GM19023 (cell line): ENCODE measurements around the gene ARMC5.
"Not testable (repeated sequence)": the region's sequence is repeated elsewhere in the genome, so short reads cannot be mapped to it uniquely, and the experiment has no call there.

Experiments used
- ATAC-seq: cut with Tn5 transposase; IDR thresholded peaks from one replicate; pipeline ENCODE4 v1.9.1; 2021; ENCODE audit warnings: mild to moderate bottlenecking, moderate library complexity; ENCODE audit not compliant: unreplicated experiment

ARMC5 gene

DNA sequence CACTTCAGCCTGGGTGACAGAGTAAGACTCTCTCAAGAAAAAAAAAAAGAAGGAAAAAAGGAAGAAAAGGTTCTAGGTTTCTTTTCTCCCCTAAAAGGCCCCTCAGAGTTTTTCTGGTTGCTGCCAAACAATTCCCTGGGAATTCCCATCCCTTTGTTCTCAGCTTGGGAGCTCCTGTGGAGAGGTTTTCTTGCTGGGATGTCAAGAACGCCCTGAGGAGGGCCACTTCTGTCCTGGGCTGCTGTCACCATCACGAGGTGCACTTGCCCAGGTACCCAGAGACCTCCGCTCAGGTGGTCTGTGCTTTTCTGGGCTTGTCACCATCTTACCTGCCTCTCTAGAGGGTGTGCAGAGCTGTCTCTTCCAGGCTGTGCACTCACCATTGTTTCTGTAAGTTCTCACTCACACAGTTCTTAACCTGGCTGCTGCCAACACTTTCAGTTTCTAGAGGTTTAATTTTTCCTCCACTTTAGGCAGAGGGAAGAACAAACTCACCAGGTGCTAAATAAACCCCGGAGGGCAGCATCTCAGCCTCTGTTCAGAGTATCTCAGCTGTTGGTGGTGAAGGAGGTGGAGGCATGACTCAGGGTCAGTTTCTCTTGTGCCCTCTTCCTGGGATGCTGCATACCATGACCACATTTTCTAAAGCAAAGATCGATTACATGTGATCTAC lies 28.8 kb upstream of the ARMC5 start:
- no peak for ATAC-seq

DNA sequence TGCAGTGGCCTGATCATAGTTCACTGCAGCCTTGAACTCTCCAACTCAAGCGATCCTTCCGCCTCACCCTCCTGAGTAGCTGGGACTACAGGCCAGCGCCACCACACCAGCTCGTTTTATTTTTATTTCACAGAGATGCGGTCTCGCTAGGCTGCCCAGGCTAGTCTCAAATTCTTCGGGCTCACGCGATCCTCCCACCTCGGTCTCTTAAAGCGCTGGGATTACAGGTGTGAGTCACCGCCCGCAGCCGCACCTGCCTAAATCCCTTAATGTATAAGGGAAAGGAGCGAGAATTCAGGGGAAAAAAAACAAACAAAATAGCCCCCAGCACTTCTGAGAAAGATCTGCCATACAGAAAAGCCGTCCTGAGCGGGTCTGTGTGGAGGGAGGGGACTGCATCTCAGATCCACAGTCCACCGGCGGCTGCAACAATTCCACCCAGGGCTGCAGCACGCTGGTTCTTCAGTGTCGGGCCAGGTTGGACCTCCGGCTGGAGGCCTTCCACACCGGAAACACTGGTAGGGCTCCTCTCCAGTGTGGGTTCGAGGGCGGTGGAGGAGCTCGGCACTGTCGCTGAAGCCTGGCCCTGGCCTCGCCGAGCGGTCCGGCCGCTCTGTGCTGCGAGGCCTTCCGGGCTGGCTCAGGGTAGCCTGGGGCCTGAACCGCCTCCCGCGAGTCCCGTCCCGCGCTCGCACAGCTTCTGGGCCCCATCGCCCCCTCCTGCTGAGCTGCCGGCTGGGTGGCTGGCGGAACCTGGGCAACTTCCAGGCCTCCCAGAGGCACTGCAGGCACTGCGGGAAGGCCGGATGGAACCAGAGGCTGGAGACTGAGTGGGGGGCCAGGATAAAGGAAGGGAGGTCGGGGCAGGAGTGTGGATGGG lies 23.7 kb upstream of the ARMC5 start:
- no peak for ATAC-seq

DNA sequence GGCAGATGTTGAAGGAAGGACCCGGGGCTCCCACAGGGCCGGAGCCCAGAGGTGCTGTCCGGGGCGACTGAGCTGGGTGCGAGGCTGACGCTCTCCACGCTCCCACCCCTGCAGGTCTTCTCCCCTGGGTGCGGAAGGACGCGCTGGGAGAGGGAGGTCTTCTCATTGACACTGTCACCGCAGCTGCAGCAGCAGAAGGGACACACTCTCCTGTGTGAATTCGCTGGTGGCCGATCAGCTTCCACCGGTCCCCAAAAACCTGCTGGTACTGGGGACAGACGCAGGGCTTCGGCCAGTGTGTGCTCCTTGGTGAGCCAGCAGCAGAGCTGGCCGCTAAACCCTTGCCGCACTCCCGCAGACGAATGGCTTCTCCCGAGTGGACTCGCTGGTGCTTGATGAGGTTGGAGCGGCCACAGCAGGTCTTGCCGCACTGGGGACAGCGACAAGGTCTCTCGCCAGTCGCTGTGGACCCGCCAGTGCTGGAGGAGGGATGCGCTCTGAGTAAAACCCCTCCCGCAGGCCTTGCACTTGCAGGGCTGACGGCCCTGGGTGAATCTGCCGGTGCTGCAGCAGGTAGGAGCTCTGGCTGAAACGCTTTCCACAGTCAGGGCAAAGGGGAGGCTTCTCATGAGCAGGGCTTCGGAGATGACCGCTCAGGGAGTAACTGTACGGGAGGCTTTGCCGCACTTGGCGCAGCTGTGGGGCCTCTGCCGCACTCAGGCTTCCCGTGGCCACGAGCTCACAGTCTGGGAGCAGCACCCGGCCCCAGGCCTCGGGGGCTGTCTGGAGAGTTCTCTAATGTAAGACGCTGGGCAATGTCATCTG lies 22.9 kb upstream of the ARMC5 start:
- ATAC-seq: no peak

DNA sequence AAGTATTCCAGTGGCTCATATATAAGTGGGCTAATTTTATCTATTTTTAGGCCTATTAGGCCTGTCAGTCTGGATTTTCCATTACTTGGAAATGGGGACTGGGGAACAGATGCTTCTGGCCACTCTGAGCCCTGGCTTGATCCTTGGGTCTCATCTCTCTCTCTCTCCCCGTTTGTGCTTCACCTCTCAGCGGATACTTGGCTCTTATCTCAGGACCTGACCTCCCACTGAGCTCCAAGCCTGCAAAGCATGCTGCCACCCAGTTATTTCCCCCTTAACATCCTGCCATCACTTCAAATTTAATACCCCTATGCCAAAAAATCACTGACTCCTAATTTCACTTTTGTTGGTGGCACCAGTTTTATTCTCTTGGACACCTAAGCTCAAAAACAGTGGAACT lies 20.9 kb upstream of the ARMC5 start:
- no peak for ATAC-seq

DNA sequence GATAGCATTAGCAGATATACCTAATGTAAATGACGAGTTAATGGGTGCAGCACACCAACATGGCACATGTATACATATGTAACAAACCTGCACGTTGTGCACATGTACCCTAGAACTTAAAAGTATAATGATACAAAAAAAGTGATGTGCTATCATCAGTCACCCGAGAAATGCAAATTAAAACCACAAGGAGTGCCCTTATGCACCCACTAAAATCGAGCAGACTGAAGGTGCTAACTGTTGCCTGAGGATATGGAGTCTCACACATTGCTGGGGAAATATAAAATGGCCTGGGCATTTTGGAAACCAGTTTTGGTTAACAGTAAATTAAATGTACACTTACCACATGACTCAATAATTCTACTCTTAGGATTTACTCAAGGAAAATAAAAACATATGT lies 20.3 kb upstream of the ARMC5 start:
- ATAC-seq: not testable (repeated sequence)

DNA sequence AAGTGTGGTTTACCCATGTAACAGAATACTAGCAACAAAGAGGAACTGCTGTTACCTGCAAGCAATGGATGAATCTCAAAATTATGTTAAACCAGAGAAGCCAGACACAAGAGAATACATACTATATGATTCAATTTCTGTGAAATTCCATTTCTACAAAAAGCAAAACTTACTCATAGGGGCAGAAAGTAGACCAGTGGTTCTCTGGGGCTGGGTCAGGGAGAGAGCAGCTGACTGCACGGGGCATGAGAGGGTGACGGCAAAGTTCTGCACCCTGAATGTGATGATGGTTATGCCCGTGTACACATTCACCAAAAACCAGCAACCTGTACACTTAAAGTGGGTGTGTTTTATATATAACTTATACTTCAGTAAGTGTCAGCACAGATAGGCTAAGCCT lies 19.8 kb upstream of the ARMC5 start:
- no peak for ATAC-seq

DNA sequence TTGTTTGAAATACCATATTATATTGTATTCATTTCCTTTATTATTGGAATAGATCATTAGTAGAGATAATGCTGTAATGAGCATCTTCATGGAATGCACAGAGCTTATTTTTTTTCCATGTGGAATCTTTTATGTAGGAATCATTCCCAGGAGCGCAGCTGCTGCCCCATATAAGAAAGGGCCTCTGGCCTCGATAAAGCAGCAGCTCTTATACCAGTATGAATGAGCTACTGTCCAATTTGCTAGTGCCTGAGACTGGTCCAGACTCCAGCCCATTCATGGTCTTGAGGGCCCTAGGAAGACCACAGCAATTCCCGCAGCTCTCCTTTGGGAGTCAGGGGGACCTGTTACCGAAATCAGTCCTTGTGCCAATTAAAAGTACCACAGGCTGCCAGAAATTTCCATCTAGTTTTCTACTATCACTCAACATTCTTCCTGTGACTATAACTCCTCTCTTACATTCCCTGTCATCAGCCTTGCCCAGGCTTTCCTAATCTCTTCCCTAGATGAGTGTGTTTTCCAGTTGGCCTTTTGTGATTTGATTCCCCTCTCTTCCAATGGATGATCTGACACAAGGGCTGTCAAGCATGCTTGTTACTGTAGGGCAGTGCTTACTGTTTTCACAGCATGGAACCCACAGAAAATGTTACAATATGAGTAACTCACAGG lies 18.7 kb upstream of the ARMC5 start:
- ATAC-seq: no peak

DNA sequence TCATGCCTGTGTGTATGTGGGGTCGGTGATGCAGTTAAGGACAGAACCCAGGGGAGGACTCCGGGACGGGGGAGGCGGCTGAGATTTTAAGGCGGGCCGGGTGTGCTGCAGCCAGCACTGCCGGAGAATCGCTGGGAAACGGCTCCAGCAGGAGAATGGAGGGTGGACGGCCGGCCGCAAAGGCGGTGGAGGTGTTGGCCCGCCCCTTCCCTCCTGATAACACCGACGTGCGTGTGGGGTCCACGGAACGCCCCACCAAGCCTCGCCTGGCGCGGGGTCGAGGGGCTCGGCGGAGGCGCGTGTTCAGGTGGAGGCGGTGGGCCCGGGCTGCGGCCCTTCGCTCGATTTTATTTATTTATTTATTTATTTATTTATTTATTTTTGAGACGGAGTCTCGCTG lies 17.3 kb upstream of the ARMC5 start:
- no peak for ATAC-seq

DNA sequence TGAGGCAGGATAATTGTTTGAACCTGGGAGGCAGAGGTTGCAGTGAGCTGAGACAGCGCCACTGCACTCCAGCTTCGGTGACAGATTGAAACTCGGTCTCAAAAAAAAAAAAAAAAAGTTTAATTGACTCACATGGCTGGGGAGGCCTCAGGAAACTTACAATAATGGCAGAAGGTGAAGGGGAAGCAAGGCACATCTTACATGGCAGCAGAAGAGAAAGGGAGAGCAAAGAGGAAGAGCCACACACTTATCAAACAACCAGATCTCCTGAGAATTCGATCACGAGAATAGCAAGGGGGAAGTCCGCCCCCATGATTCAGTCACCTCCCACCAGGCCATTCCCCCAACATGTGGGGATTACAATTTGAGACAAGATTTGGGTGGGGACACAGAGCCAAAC lies 13.4 kb upstream of the ARMC5 start:
- ATAC-seq: not testable (repeated sequence)

DNA sequence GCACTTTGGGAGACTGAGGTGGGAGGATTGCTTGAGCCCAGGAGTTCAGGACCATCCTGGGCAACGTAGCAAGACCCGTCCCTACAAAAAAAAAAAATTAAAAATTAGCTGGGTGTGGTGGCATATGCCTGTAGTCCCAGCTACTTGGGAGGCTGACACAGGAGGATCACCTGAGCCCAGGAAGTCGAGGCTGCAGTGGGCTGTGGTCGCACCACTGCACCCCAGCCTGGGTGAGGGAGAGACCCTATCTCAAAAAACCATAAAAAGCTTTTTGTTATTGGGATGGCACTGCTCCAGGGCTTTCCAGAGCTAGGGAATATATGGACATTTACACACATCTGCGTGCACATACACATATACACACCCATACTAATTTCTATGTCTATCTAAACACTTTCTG lies 8.1 kb upstream of the ARMC5 start:
- no peak for ATAC-seq

DNA sequence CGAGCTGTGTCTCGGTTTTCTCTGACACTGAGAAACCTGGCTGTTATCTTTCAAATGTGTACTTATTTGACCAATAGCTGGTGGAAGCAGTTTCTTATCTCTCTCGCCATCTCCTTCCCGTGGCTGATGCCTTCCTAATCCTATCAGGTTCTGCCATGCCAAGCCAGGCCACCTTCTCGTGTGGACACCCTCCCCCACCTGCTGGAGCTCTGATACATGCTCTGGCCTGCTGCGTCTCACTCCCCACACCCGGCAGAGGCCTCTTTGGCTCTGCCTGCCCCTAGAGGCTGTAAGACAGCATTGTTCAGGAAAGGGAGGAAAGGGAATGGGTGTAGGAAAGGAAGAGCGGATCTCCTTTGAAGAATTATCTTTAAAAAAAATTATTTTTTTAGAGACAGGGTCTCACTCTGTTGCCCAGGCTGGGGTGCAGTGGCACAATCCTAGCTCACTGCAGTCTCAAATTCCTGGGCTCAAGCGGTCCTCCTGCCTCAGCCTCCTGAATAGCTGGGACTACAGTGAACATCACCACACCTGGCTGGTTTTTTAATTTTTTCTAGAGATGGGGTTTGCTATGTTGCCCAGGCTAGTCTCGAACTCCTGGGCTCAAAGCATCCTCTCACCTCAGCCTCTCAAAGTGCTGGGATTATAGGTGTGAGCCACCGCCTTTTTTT lies 7.5 kb upstream of the ARMC5 start:
- no peak for ATAC-seq

DNA sequence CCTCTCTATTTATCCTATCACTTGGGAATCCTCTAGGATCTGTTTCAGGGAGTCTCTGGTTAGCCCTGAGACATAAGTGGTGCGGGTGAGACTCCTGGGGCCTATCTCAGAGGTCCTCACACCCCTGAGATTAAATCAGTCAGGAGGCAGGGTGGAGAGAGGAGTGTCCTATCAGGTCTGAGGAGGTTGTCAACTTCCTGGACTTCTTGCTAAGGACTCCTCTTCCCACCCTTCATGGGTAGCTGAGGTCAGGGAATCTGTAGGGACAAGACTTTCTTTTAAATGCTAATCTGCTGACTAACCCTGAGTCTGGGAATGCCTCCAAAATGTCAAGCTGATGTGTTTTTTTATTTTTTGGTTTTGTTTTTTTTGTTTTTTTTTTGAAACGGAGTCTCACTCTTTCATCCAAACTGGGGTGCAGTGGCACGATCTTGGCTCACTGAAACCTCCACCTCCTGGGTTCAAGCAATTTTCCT lies 6.6 kb upstream of the ARMC5 start:
- ATAC-seq: no peak

DNA sequence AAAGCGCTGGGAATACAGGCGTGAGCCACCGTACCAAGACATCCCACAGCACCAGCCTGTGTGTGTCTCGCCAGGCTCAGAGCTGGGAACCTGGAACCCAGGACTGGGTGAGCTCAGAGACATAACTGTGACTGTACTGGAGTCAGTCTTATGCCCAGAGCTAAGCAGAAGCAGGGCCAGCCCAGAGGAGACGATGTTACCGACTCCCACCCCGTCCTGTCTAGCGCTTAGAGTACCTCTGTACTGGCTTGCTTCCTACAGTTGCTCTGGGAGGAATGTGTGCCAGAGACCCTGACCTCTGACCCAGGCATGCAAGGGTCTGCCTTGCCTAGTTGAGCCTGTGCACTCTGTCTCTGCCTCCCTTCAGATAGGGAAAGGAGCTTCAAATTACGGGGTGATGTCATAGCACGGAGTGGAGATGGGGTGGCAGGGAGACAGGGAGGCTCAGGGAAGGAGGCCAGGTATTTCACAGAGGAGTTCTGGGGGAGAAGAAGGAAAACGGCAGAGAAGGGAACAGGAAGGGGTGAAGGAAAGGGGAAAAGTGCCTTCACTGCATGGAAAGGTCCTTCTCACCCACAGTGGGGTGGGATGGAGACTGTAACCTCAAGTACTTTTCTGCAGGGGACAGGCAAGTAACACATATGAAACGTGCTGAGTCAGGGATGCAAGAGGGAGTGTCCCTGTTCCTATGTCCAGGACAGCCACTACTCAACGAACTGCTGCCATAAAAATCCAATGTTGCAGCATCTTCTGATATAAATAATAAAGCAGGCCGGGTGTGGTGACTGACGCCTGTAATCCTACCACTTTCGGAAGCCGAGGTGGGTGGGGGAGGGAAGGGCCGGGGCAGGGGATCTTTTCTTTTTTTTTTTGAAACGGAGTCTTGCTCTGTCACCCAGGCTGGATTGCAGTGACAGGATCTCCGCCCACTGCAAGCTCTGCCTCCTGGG lies 5.8 kb upstream of the ARMC5 start:
- no peak for ATAC-seq

DNA sequence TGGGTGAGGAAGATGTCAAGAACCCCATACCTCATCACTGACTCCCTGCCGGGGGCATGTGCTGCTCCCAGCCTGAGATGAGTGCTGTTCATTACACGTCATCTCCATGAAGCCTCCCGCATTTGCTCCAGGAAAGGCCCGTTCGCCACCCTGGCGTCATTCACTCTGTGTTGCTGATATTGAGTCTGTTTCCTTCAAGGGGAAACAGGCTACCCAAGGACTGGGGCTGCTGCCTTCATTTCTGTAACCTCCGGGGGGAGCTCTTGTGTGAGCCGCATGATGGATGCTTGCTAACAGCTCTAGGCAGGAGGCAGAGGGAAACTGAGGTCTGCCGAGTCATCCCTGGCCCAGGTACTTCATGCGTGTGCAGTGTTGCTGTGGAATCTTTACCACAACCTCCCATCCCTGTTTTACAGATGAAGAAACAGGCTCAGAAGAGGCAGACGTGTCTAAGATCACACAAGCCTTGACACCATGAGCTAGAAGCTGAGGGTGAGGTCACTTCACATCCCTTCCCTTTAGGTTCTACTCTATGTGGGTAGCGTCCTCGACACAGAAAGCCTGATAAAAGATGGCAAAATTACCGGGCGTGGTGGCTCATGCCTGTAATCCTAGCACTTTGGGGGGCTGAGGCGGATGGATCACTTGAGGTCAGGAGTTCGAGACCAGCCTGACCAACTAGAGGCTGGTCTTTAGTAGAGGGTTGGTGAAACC lies 3.5 kb upstream of the ARMC5 start:
- ATAC-seq: no peak

DNA sequence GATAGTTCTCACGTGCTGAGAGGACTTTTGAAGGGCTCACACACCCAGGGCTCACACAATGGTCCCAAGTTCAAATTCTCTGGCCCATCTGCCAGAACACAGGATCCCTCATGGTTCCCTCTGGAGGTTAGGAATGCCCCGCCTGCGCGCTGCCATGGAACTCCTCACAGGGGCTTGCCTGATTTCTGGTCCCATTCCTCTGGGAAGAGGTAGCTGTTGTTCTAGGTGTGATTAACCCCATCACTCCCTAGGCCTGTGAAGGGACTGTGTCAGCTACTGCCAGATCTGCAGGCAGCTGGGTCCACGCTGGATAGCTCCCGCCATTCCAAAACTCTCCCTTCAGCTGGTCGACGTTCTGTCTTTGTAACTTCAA lies 2.3 kb upstream of the ARMC5 start:
- no peak for ATAC-seq

DNA sequence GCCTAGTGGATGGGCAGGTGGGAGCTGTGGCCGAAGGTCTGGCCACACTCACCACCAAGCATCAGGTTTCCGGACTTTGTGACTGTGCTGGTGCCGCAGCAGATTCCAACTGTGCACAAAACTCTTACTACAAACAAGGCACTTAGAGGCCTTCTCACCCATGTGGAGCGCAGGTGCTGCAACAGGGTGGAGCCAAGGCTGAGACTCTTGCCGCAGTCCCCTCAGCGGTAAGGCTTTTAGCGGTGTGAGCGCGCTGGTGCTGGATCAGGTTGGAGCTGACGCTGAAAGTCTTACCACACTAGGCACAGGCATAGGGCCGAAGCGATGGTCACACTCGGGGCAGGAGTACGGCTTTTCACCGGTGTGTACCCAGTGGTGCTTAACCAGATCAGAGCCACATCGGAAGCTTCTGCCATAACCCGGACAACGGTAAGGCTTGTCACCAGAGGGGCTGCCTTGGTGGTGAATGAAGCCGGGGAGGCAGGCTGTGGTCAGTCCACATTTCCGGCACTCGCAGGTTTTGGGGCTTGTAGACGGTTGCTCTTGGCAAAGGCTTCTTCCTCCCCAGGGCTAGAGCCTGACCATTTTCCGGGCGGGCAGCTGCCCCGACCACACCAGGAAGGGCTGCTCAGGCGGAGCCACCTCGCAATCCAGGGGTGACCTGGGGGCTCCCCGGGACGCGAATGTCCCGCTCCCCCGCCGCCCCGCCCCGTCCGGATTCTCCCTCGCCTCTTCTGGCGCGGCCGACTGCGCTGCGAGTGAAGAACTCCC lies 1.0 kb upstream of the ARMC5 start:
- ATAC-seq: peak; percentile 3

DNA sequence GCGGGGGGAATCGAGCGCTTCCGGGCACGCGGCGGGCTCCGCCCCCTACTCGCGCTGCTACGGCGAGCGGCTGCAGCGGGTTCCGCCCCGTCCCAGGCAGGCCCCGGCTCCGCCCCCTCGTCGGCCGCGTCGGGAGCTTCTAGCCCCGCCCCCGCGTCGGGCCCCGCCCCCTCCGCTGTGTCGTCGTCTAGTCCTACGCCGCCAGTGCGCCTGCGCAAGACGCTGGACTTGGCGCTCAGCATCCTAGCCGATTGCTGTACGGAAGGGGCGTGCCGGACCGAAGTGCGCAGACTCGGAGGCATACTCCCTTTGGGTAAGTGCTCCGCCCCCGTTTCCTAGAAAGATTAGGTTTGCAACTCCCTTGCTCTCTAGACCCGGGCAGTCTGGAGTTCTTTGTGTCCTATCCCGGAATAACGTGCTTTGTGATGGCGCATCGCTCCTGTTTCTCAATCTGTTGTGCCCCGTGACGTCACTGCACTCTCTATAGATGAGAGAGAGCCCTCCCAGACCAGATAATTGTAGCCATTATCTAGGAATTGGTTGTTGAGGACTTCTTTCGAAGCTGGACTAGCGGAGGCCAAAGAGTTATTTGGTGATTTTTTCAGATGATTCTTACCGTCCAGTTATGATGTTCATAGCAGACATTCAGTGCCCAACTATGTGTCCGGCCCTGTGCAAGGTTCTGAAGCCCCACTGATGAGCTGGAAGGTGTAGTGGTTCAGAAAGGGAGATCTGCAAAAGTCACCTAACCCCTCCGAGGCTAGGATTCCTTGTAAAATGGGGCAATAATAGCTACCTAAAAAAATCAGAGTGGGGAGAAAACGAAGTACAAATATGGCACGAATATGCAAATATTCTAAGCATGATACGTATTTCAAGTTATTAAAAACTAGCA lies 633 bp downstream of the ARMC5 start:
- peak; percentile 68 for ATAC-seq
